Heart right ventricle (tissue), 16 donors: ENCODE measurements around the gene KRT80. TPM values are rescaled to one million over a fixed set of nuclear protein-coding genes. Genes with fewer than 3 reads are reported as not detected.

ENCODE experiments used
- ATAC-seq, 8 donors: fragments of 200-7000 bp; cut with Tn5 transposase; one replicate each; pipeline ENCODE4 v1.9.1; 2020; ENCODE audit warnings: mild to moderate bottlenecking in 8 of 8, moderate library complexity in 8 of 8, moderate number of reproducible peaks in 1 of 8
- DNase-seq, 2 donors: peaks; one replicate each; pipeline ENCODE4 v3.0.0-alpha.2; 2020
- H3K27ac ChIP-seq, 10 donors: fragments of 200-600 bp; sonication (generic) in 2 of 10; one replicate each; pipeline versions ENCODE4 v1.5.0 to v1.8.0; 2020 to 2022; ENCODE audit warnings: mild to moderate bottlenecking in 3 of 10
- H3K27me3 ChIP-seq, 7 donors: fragments of 200-600 bp; one replicate each; pipeline ENCODE4 v1.8.0; 2021 to 2022; ENCODE audit warnings: mild to moderate bottlenecking in 2 of 7
- H3K36me3 ChIP-seq, 9 donors: fragments of 200-600 bp; sonication (generic) in 1 of 9; one replicate each; pipeline versions ENCODE4 v1.5.0 to v1.8.0; 2020 to 2022; ENCODE audit warnings: mild to moderate bottlenecking in 2 of 9
- H3K4me1 ChIP-seq, 9 donors: fragments of 200-600 bp; sonication (generic) in 1 of 9; one replicate each; pipeline versions ENCODE4 v1.5.0 to v1.8.0; 2020 to 2022; ENCODE audit warnings: mild to moderate bottlenecking in 4 of 9
- H3K4me3 ChIP-seq, 10 donors: fragments of 200-600 bp; sonication (generic) in 2 of 10; one replicate each; pipeline versions ENCODE4 v1.5.0 to v1.8.0; 2020 to 2022; ENCODE audit warnings: mild to moderate bottlenecking in 7 of 10, moderate library complexity in 2 of 10
- H3K9me3 ChIP-seq, 11 donors: fragments of 200-600 bp in 10 of 11; sonication (generic) in 2 of 11; one replicate each; pipeline versions ENCODE4 v1.5.0 to v1.8.0; 2013 to 2022; ENCODE audit warnings: mild to moderate bottlenecking in 2 of 11, control low read depth in 1 of 11, moderate library complexity in 1 of 11
- CTCF ChIP-seq, 9 donors: fragments of 200-600 bp; sonication (generic) in 2 of 9; IDR thresholded peaks; one replicate each; pipeline versions ENCODE4 v1.5.0 to v1.8.0; 2021 to 2022; ENCODE audit warnings: antibody characterized with exemption in 9 of 9, mild to moderate bottlenecking in 5 of 9, moderate library complexity in 1 of 9
- WGBS, 2 donors: extraction: QIAGEN DNeasy Blood & Tissue Kit; methylation state at CpG; one replicate each; pipeline ENCODE4 v1.1.7; 2013; ENCODE audit warnings: inconsistent platforms in 1 of 2; 5-methylcytosine and 5-hydroxymethylcytosine counted together
- intact Hi-C, 10 donors: fragments of 100-400 bp; cut with DNase I; formaldehyde crosslinking; loops; one replicate each; pipeline versions ENCODE4 v1.11.1 to v1.14.2; 2022
- polyA plus RNA-seq, 2 donors: library from polyadenylated mRNA; stranded (reverse); fragments of 200-250 nt; gene quantifications; one replicate each; pipeline ENCODE4 v1.2.3, GENCODE V29; 2013
- total RNA-seq, 10 donors: library from RNA; stranded (reverse); fragmentation: NEBNext Ultra II Directional in 3 of 10; extraction: Animal tissue kit (Norgen Biotek cat#: 25700) in 3 of 10; gene quantifications; one replicate each; pipeline versions ENCODE4 v1.2.1 to v1.2.4, GENCODE V29; 2021 to 2023
- donor health status: Arrhythmogenic right ventricular cardiomyopathy.
- donor health status: ischemic (EF 13 %, LVEDD 7.1; RV severe dilation, severe dysfunction).
- donor health status: healthy with polysubstance abuse.
- donor health status: DM: no; HTN: yes; CAD: no.
- donor health status: DM: no; HTN: no; CAD: no.
- donor health status: ischemic (EF 25% LVEDD 6.9; RV normal size, moderate dysfunction).
- donor health status: ischemic (EF 25% LVEDD 5.7; RV mildly dilated, moderate dysfunction).
- donor health status: healthy.
- donor health status: DM: yes; HTN: yes; CAD: no.
- donor health status: Ischemic cardiomyopathy.
- donor health status: ischemic (EF 35%, LVEDD 5.7; RV mildly dilated, moderate dysfunction).
- donor health status: nonischemic (EF 11% LVEDD 7.7; RV severe dilation, severe dysfunction).
- donor health status: DM: yes; HTN: yes; CAD: no.
- donor health status: PGD.
- donor health status: ischemic (EF 29% LVEDD 5.4; RV normal size, mild dysfunction).
- donor health status: nonischemic (EF 23%, LVEDD 6.1; RV moderate dilation, normal function).

Gene KRT80
- total and polyA plus RNA-seq, 12 donors, result 0.07 to 0.79 (median 0.16) TPM; not detected in 1

- Histone ChIP-seq H3K4me3 (no peak overlapping the region), H3K27me3 (peaks cover 0 to 11% (median 0%) of the 10 kb centered on the region in 7 donors), H3K36me3 (no peaks in the 10 kb centered on the region), H3K9me3 (no peaks in the 10 kb centered on the region), H3K27ac (peak overlapping the region in 6 of 10 donors; percentile 2 to 88 (median 68)), H3K4me1 (peaks cover 27 to 58% (median 44%) of the 10 kb centered on the region in 9 donors)
- DNase-seq (no peak), ATAC-seq (no peak)
- TF ChIP-seq CTCF (IDR thresholded peaks at IDR 0.05), result no peak
- intact Hi-C loops, result loop anchor here in 1 of 10 donors (5.0 kb wide), 1 partner anchor 843 kb away; no protein-coding TSS in a partner anchor
- WGBS, 2 donors, result 47 to 53% methylated on average over 6 of the region's 6 CpGs
These were observed 42.6 kb downstream of the KRT80 start for GRCh38 chr12:52149182-52149641.

DNA sequence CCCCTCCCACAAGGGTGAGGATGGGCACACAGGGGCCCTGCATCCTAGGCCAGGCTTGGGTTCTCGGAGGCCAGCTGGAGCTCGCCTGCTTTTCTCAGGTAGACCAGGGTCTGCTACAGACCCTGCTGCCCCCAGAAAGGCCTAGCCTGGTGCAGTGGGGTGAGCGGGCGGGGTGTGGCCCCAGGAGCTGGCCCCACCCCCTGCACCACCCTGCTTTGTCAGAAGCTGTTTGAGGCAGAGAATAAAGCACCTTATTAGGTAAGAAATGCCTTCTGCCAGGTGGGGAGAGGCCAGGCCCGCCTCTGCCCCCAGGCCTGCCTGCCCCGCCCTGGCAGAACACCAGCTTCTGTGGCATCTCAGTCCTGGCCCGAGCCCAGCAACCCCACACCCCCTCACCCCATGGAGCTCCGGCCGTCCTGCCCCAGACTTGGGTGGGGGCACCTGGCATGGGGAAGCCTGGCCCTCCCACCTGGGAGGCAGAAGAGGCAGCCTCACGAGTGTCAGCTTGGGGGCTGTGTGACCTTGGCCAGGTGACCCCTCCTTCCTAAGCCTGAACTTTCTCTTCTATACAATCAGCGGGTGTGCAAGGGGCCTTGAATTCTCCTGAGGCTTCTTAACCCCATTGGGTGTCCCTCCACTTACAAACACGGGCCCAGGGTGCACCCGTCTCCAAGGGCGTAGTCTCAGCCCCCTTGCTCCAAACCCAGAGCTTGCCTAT lies 43.2 kb downstream of the KRT80 start:
- peaks cover 27 to 58% (median 44%) of the 10 kb centered on the region in 9 donors for H3K4me1 ChIP-seq

GRCh38 chr12:52147964-52148463 lies 43.8 kb downstream of the KRT80 start:
- Histone ChIP-seq H3K9me3 (no peaks in the 10 kb centered on the region), H3K4me3 (no peak overlapping the region), H3K36me3 (no peaks in the 10 kb centered on the region), H3K4me1 (peaks cover 27 to 58% (median 44%) of the 10 kb centered on the region in 9 donors), H3K27ac (peak overlapping the region; percentile 29 to 88 (median 76)), H3K27me3 (peaks cover 0 to 11% (median 0%) of the 10 kb centered on the region in 7 donors)
- no peak for TF ChIP-seq CTCF (IDR thresholded peaks at IDR 0.05)
- 90 to 92% methylated on average over 10 of the region's 10 CpGs for WGBS, 2 donors
- intact Hi-C loops, result loop anchor here in 1 of 10 donors (5.0 kb wide), 1 partner anchor 844 kb away; no protein-coding TSS in a partner anchor
- ATAC-seq, result no peak
- no peak for DNase-seq

More for the DNA sequence above, 43.2 kb downstream of the KRT80 start:
- peaks cover 0 to 11% (median 0%) of the 10 kb centered on the region in 7 donors for H3K27me3 ChIP-seq
- H3K4me3 ChIP-seq, result no peak overlapping the region
- ATAC-seq (peak in 1 of 8 donors; percentile 1), DNase-seq (peak in 1 of 2 donors; percentile 15)
- intact Hi-C loops, result loop anchor here in 1 of 10 donors (5.0 kb wide), 1 partner anchor 844 kb away; no protein-coding TSS in a partner anchor
- no peak for TF ChIP-seq CTCF (IDR thresholded peaks at IDR 0.05)
- peak overlapping the region in 9 of 10 donors; percentile 29 to 88 (median 75) for H3K27ac ChIP-seq
- no peaks in the 10 kb centered on the region for H3K36me3 ChIP-seq
- H3K9me3 ChIP-seq, result no peaks in the 10 kb centered on the region
- WGBS, 2 donors, result 92 to 93% methylated on average over 13 to 14 of the region's 14 CpGs

GRCh38 chr12:52147367-52147963 lies 44.3 kb downstream of the KRT80 start:
- WGBS, 2 donors, result 58 to 81% methylated on average over 17 of the region's 17 CpGs
- intact Hi-C loops, result loop anchor here in 1 of 10 donors (5.0 kb wide), 1 partner anchor 845 kb away; no protein-coding TSS in a partner anchor
- DNase-seq, result peak; percentile 83 to 88
- Histone ChIP-seq H3K9me3 (no peaks in the 10 kb centered on the region), H3K4me3 (no peak overlapping the region), H3K4me1 (peaks cover 27 to 56% (median 42%) of the 10 kb centered on the region in 9 donors), H3K27me3 (peaks cover 0 to 8% (median 0%) of the 10 kb centered on the region in 7 donors), H3K27ac (peak overlapping the region; percentile 29 to 91 (median 79)), H3K36me3 (no peaks in the 10 kb centered on the region)
- TF ChIP-seq CTCF (IDR thresholded peaks at IDR 0.05), result no peak
- ATAC-seq, result peak; percentile 64 to 94 (median 88)
